H1 (cell line): ENCODE data around the gene NCAM1. TPM values are rescaled to one million over a fixed set of nuclear protein-coding genes. Genes with fewer than 3 reads are reported as not detected.

ENCODE experiments used
- CTCF ChIA-PET: fragments of 300-600 bp; sonication (Branson Sonifier 250); formaldehyde crosslinking; loops from one replicate; lab custom pipeline; 2021; ENCODE audit not compliant: partially characterized antibody; lab: Charles Lee
- POLR2A ChIA-PET: fragments of 300-600 bp; sonication (Branson Sonifier 250); formaldehyde crosslinking; loops from one replicate; lab custom pipeline; 2021; ENCODE audit warnings: inconsistent platforms; ENCODE audit not compliant: partially characterized antibody; lab: Charles Lee
- DNase-seq, 2 experiments: peaks; one replicate each; pipeline versions ENCODE4 v3.0.0 to v3.0.0-alpha.2; 2010 to 2022; ENCODE audit warnings: low spot score in 2 of 2, low read depth in 1 of 2, mixed read lengths in 1 of 2
- FAIRE-seq: peaks from 2 replicates; lab custom pipeline; 2011; peaks lifted over from hg19 to GRCh38; lab: Jason Lieb, UNC
- H2AFZ ChIP-seq: 2 replicates; pipeline ENCODE4 v1.8.1; 2012; ENCODE audit warnings: low read length, inconsistent platforms
- H2AK5ac ChIP-seq: 2 replicates; pipeline ENCODE4 v1.6.1; 2013; ENCODE audit warnings: low read depth, low read length
- H2BK120ac ChIP-seq: replicated peaks from 2 replicates; pipeline ENCODE3; 2013; ENCODE audit warnings: low read depth, low read length, inconsistent platforms
- H2BK12ac ChIP-seq: 2 replicates; pipeline ENCODE4 v1.6.1; 2013; ENCODE audit warnings: low read depth, low read length
- H2BK15ac ChIP-seq: 2 replicates; pipeline ENCODE4 v1.6.1; 2013; ENCODE audit warnings: low read length
- H2BK20ac ChIP-seq: 2 replicates; pipeline ENCODE4 v1.6.1; 2013; ENCODE audit warnings: low read length
- H2BK5ac ChIP-seq: 2 replicates; pipeline ENCODE4 v1.6.1; 2013; ENCODE audit warnings: low read depth, low read length
- H3K14ac ChIP-seq: 2 replicates; pipeline ENCODE4 v1.6.1; 2013; ENCODE audit warnings: inconsistent platforms; ENCODE audit not compliant: insufficient read length
- H3K18ac ChIP-seq: 2 replicates; pipeline ENCODE4 v1.6.1; 2013; ENCODE audit warnings: low read length; ENCODE audit errors: extremely low read depth
- H3K23ac ChIP-seq: 2 replicates; pipeline ENCODE4 v1.6.1; 2013; ENCODE audit warnings: inconsistent platforms; ENCODE audit not compliant: insufficient read length
- H3K23me2 ChIP-seq: 2 replicates; pipeline ENCODE4 v1.6.1; 2013; ENCODE audit warnings: low read depth, low read length
- H3K27ac ChIP-seq: 2 replicates; pipeline ENCODE4 v1.6.1; 2011; ENCODE audit warnings: low read depth, low read length, inconsistent platforms
- H3K27me3 ChIP-seq, 4 experiments: replicated peaks in 1 of 4; 1 replicate in 1 of 4; 2 replicates in 3 of 4; pipeline versions ENCODE4 v1.6.1 to v1.8.1; 2011 to 2013; ENCODE audit warnings: low read length in 3 of 4, mild to moderate bottlenecking in 3 of 4, inconsistent platforms in 2 of 4, mixed read lengths in 2 of 4, moderate library complexity in 1 of 4; ENCODE audit not compliant: control insufficient read depth in 3 of 4, insufficient read depth in 3 of 4; ENCODE audit errors: extremely low read depth in 1 of 4
- H3K36me3 ChIP-seq, 4 experiments: 2 replicates each; pipeline versions ENCODE4 v1.6.1 to v1.8.1; 2011 to 2013; ENCODE audit warnings: mild to moderate bottlenecking in 4 of 4, low read length in 3 of 4, moderate library complexity in 2 of 4, control low read depth in 1 of 4, inconsistent platforms in 1 of 4; ENCODE audit not compliant: insufficient read depth in 4 of 4, control insufficient read depth in 2 of 4
- H3K4ac ChIP-seq: replicated peaks from 2 replicates; pipeline ENCODE3; 2013; ENCODE audit warnings: low read length, low read depth, mixed read lengths, inconsistent platforms; ENCODE audit not compliant: insufficient read length
- H3K4me1 ChIP-seq, 4 experiments: replicated peaks in 1 of 4; 1 replicate in 1 of 4; 2 replicates in 3 of 4; pipeline versions ENCODE4 v1.6.1 to v1.8.1; 2011 to 2013; ENCODE audit warnings: low read length in 3 of 4, inconsistent platforms in 2 of 4, mixed read lengths in 1 of 4; ENCODE audit not compliant: insufficient read depth in 4 of 4, control insufficient read depth in 3 of 4
- H3K4me2 ChIP-seq, 2 experiments: 2 replicates each; pipeline versions ENCODE4 v1.6.1 to v1.8.1; 2011 to 2013; ENCODE audit warnings: low read depth in 2 of 2, low read length in 2 of 2, control low read depth in 1 of 2, inconsistent platforms in 1 of 2, mild to moderate bottlenecking in 1 of 2; ENCODE audit not compliant: insufficient read depth in 1 of 2
- H3K4me3 ChIP-seq, 4 experiments: fragments of 200-600, 300-600 bp in 1 of 4; sonication (generic), shearing (Covaris generic), sonication (Bioruptor Twin) in 1 of 4; 2 replicates each; pipeline versions ENCODE4 v1.5.1 to v1.8.1; 2011 to 2016; ENCODE audit warnings: low read length in 4 of 4, low read depth in 3 of 4, control low read depth in 2 of 4, inconsistent platforms in 2 of 4, mild to moderate bottlenecking in 2 of 4, mixed read lengths in 1 of 4, moderate library complexity in 1 of 4; ENCODE audit not compliant: insufficient read depth in 2 of 4; ENCODE audit errors: extremely low read depth in 1 of 4
- H3K56ac ChIP-seq: replicated peaks from 2 replicates; pipeline ENCODE3; 2013; ENCODE audit warnings: low read depth, mild to moderate bottlenecking, mixed read lengths, low read length, inconsistent platforms; ENCODE audit not compliant: insufficient read length
- H3K79me1 ChIP-seq: 2 replicates; pipeline ENCODE4 v1.6.1; 2013; ENCODE audit warnings: low read depth, low read length, control low read depth
- H3K79me2 ChIP-seq, 2 experiments: 2 replicates each; pipeline versions ENCODE4 v1.6.1 to v1.8.1; 2012 to 2013; ENCODE audit warnings: low read length in 2 of 2, mild to moderate bottlenecking in 2 of 2, inconsistent platforms in 1 of 2; ENCODE audit not compliant: insufficient read depth in 2 of 2, control insufficient read depth in 1 of 2
- H3K9ac ChIP-seq, 4 experiments: replicated peaks in 1 of 4; 1 replicate in 1 of 4; 2 replicates in 3 of 4; pipeline versions ENCODE4 v1.6.1 to v1.8.1; 2011 to 2013; ENCODE audit warnings: low read depth in 3 of 4, low read length in 3 of 4, control low read depth in 2 of 4, mild to moderate bottlenecking in 2 of 4, moderate library complexity in 2 of 4, inconsistent platforms in 1 of 4; ENCODE audit errors: extremely low read depth in 1 of 4
- H3K9me3 ChIP-seq, 2 experiments: 2 replicates each; pipeline versions ENCODE4 v1.6.1 to v1.8.1; 2012 to 2013; ENCODE audit warnings: mild to moderate bottlenecking in 2 of 2, moderate library complexity in 2 of 2, control low read depth in 1 of 2, inconsistent platforms in 1 of 2, low read depth in 1 of 2, low read length in 1 of 2, mixed read lengths in 1 of 2; ENCODE audit not compliant: insufficient read depth in 2 of 2
- H4K20me1 ChIP-seq, 2 experiments: replicated peaks in 1 of 2; 2 replicates each; pipeline versions ENCODE3 to v1.8.1; 2011 to 2013; ENCODE audit warnings: inconsistent platforms in 2 of 2, low read length in 2 of 2, mild to moderate bottlenecking in 1 of 2; ENCODE audit not compliant: insufficient read depth in 2 of 2, control insufficient read depth in 1 of 2
- H4K5ac ChIP-seq: 2 replicates; pipeline ENCODE4 v1.6.1; 2013; ENCODE audit warnings: low read length, low read depth, mixed read lengths, inconsistent platforms; ENCODE audit not compliant: insufficient read length
- H4K8ac ChIP-seq: 2 replicates; pipeline ENCODE4 v1.8.0; 2013; ENCODE audit warnings: mild to moderate bottlenecking, moderate library complexity, low read length, inconsistent platforms; ENCODE audit not compliant: insufficient read depth; ENCODE audit errors: extremely low read depth
- H4K91ac ChIP-seq: replicated peaks from 2 replicates; pipeline ENCODE3; 2013; ENCODE audit warnings: low read length, mixed read lengths, inconsistent platforms; ENCODE audit not compliant: insufficient read length
- BCL11A ChIP-seq, 2 experiments: IDR thresholded peaks; one replicate each; pipeline ENCODE4 v1.6.1; 2011; ENCODE audit warnings: low read depth in 2 of 2, low read length in 2 of 2, mild to moderate bottlenecking in 2 of 2
- BRCA1 ChIP-seq: IDR thresholded peaks from 2 replicates; pipeline ENCODE4 v1.6.1; 2012; ENCODE audit warnings: low read depth, low read length, improper control_type of control experiment
- CBX5 ChIP-seq: fragments of 300-800, 300-1000 bp; sonication (generic); IDR thresholded peaks from 2 replicates; pipeline ENCODE4 v1.7.1; 2016; ENCODE audit warnings: antibody characterized with exemption, low read length, low read depth
- CTCF ChIP-seq, 3 experiments: IDR thresholded peaks; 1 replicate in 2 of 3; 2 replicates in 1 of 3; pipeline versions ENCODE4 v1.5.1 to v1.6.1; 2011; ENCODE audit warnings: low read length in 3 of 3, mild to moderate bottlenecking in 3 of 3, inconsistent platforms in 2 of 3, low read depth in 1 of 3, moderate library complexity in 1 of 3; ENCODE audit not compliant: insufficient read depth in 1 of 3; ENCODE audit errors: control extremely low read depth in 1 of 3
- EGR1 ChIP-seq: IDR thresholded peaks from 2 replicates; pipeline ENCODE4 v1.6.1; 2011; ENCODE audit warnings: low read depth, low read length, borderline replicate concordance
- PHF8 ChIP-seq: fragments of 200-600 bp; sonication (generic); conservative IDR thresholded peaks from 2 replicates; pipeline ENCODE4 v1.7.1; 2012; ENCODE audit warnings: low read depth, mild to moderate bottlenecking, inconsistent platforms, low read length, moderate library complexity
- RFX5 ChIP-seq: IDR thresholded peaks from 2 replicates; pipeline ENCODE4 v1.6.1; 2011; ENCODE audit warnings: low read depth, low read length, improper control_type of control experiment, borderline replicate concordance
- SRF ChIP-seq: IDR thresholded peaks from 2 replicates; pipeline ENCODE4 v1.6.1; 2011; ENCODE audit warnings: mild to moderate bottlenecking, low read depth, low read length, moderate library complexity
- ZNF274 ChIP-seq: IDR thresholded peaks from 2 replicates; pipeline ENCODE4 v1.7.0; 2012; ENCODE audit warnings: low read length, borderline replicate concordance; ENCODE audit errors: extremely low read depth
- WGBS, 2 experiments: shearing (Covaris generic) in 1 of 2; methylation state at CpG; one replicate each; pipeline versions ENCODE4 v1.1.6 to v1.1.7; 2013 to 2015; ENCODE audit warnings: low lambda C conversion rate in 2 of 2, mixed read lengths in 2 of 2, inconsistent platforms in 1 of 2, low coverage in 1 of 2, missing lambda C conversion rate in 1 of 2; ENCODE audit not compliant: insufficient replicate concordance in 2 of 2, insufficient coverage in 1 of 2, insufficient read length in 1 of 2; ENCODE audit errors: extremely low coverage in 1 of 2, missing lambda C conversion rate in 1 of 2; 5-methylcytosine and 5-hydroxymethylcytosine counted together
- polyA plus RNA-seq, 7 experiments: library from polyadenylated mRNA; depleted of rRNA in 3 of 7; stranded (reverse) in 5 of 7; unstranded in 2 of 7; fragments of >200 nt in 5 of 7; fragments of 200-250 nt in 2 of 7; gene quantifications; 1 replicate in 5 of 7; 2 replicates in 1 of 7; 4 replicates in 1 of 7; pipeline versions ENCODE4 v1.2.1 to v1.2.3, GENCODE V29; 2011 to 2013; ENCODE audit warnings: missing spikeins in 2 of 7, mixed read lengths in 2 of 7
- total RNA-seq: library from RNA; stranded (reverse); fragmentation: NEBNext Ultra II Directional; extraction: Animal tissue kit (Norgen Biotek cat#: 25700); gene quantifications from 2 replicates; pipeline ENCODE4 v1.2.1, GENCODE V29; 2021
- TF ChIP-seq, protein P1 (sequence below): IDR thresholded peaks from 2 replicates; pipeline ENCODE4 v1.6.1; 2012; ENCODE audit warnings: inconsistent platforms

Gene NCAM1
- total and polyA plus RNA-seq, 2 of the 8 experiments (the other 6 are each of a cell fraction or from before 2014, with no cell fraction given) = 3.1 to 4.3 TPM

GRCh38 chr11:113121746-113122145, 160.5 kb downstream of the NCAM1 start:
- H3K9me3 ChIP-seq = no peaks in the 10 kb centered on the region
- H3K23ac ChIP-seq = no peak overlapping the region
- H4K5ac ChIP-seq = no peak overlapping the region
- POLR2A ChIA-PET = no interaction called here
- H2AK5ac ChIP-seq = no peak overlapping the region
- no peak for DNase-seq
- WGBS, 2 experiments = 88% methylated on average over 1 of the region's 1 CpG; no CpG with 5 or more reads in 1 of the 2 experiments
- FAIRE-seq = no peak
- CTCF ChIA-PET = no interaction called here
- no peak overlapping the region for H3K4me3 ChIP-seq
- no peak overlapping the region for H2BK5ac ChIP-seq
- H3K56ac ChIP-seq = no peak overlapping the region
- H3K4me1 ChIP-seq = peaks cover 0 to 3% (median 0%) of the 10 kb centered on the region in 4 experiments; a peak in 1 of 7 replicates
- H3K4me2 ChIP-seq = no peak overlapping the region
- H3K27me3 ChIP-seq = no peaks in the 10 kb centered on the region
- no peaks in the 10 kb centered on the region for H3K36me3 ChIP-seq
- no peak overlapping the region for H3K9ac ChIP-seq
- no peak overlapping the region for H3K18ac ChIP-seq
- H4K8ac ChIP-seq = no peak overlapping the region
- no peak overlapping the region for H3K27ac ChIP-seq
- H2BK120ac ChIP-seq = no peak overlapping the region
- no peak overlapping the region for H2BK20ac ChIP-seq
- no peak overlapping the region for H2AFZ ChIP-seq
- H3K14ac ChIP-seq = no peak overlapping the region
- H3K79me2 ChIP-seq = no peaks in the 10 kb centered on the region
- no peak for TF ChIP-seq PHF8
- no peak for TF ChIP-seq BRCA1
- no peak for TF ChIP-seq ZNF274
- no peak for TF ChIP-seq RFX5
- TF ChIP-seq EGR1 = no peak
- no peak for TF ChIP-seq BCL11A (IDR thresholded peaks at IDR 0.05; ENCODE audit: low read depth in 2 of 2, low read length in 2 of 2)
- TF ChIP-seq SRF = no peak
- TF ChIP-seq CTCF (IDR thresholded peaks at IDR 0.05; ENCODE audit: control extremely low read depth in 1 of 3, insufficient read depth in 1 of 3, low read depth in 1 of 3, low read length in 3 of 3) = no peak
- no peak for TF ChIP-seq CBX5
- TF ChIP-seq, protein P1, sequence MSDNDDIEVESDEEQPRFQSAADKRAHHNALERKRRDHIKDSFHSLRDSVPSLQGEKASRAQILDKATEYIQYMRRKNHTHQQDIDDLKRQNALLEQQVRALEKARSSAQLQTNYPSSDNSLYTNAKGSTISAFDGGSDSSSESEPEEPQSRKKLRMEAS = no peak
- H2BK15ac ChIP-seq = no peak overlapping the region
- no peak overlapping the region for H3K4ac ChIP-seq
- no peak overlapping the region for H2BK12ac ChIP-seq
- H3K79me1 ChIP-seq = no peaks in the 10 kb centered on the region
- H3K23me2 ChIP-seq = no peaks in the 10 kb centered on the region
- H4K91ac ChIP-seq = no peak overlapping the region
- H4K20me1 ChIP-seq = no peaks in the 10 kb centered on the region
